CD14-positive monocyte (primary cell): ENCODE results near the gene CCDC141. TPM values are rescaled to one million over a fixed set of nuclear protein-coding genes. Genes with fewer than 3 reads are reported as not detected.

Experiments
- DNase-seq, 3 donors: peaks; one replicate each; pipeline ENCODE4 v3.0.0-alpha.2; 2011 to 2022
- H2AFZ ChIP-seq: 2 replicates; pipeline ENCODE4 v1.6.0; 2012; ENCODE audit warnings: mild to moderate bottlenecking, low read depth, low read length, inconsistent platforms; ENCODE audit not compliant: insufficient read depth, poor library complexity, severe bottlenecking
- H3K27ac ChIP-seq, 2 donors: 1 replicate in 1 of 2; 2 replicates in 1 of 2; pipeline ENCODE4 v1.5.1; 2012 to 2013; ENCODE audit warnings: low read length in 2 of 2, control low read depth in 1 of 2, inconsistent platforms in 1 of 2, low read depth in 1 of 2, mild to moderate bottlenecking in 1 of 2
- H3K27me3 ChIP-seq, 2 donors: one replicate each; pipeline versions ENCODE4 v1.6.0 to v1.6.1; 2011 to 2013; ENCODE audit warnings: low read length in 2 of 2; ENCODE audit not compliant: control insufficient read depth in 2 of 2, insufficient read depth in 2 of 2
- H3K36me3 ChIP-seq, 2 donors: replicated peaks in 1 of 2; 1 replicate in 1 of 2; 2 replicates in 1 of 2; pipeline versions ENCODE4 v1.5.1 to v1.6.1; 2012 to 2013; ENCODE audit warnings: low read length in 2 of 2, control low read depth in 1 of 2, inconsistent platforms in 1 of 2, mild to moderate bottlenecking in 1 of 2; ENCODE audit not compliant: insufficient read depth in 2 of 2, control insufficient read depth in 1 of 2
- H3K4me1 ChIP-seq, 2 donors: 1 replicate in 1 of 2; 2 replicates in 1 of 2; pipeline versions ENCODE4 v1.5.1 to v1.6.1; 2012 to 2013; ENCODE audit warnings: low read length in 2 of 2, control low read depth in 1 of 2, inconsistent platforms in 1 of 2, mild to moderate bottlenecking in 1 of 2, moderate library complexity in 1 of 2; ENCODE audit not compliant: insufficient read depth in 2 of 2, control insufficient read depth in 1 of 2
- H3K4me2 ChIP-seq: replicated peaks from 2 replicates; pipeline ENCODE3; 2012; ENCODE audit warnings: low read length, moderate library complexity, mild to moderate bottlenecking; ENCODE audit not compliant: poor library complexity, severe bottlenecking; ENCODE audit errors: extremely low read depth
- H3K4me3 ChIP-seq, 3 experiments: fragments of 200-600 bp in 1 of 3; sonication (generic) in 1 of 3; replicated peaks in 1 of 3; 1 replicate in 2 of 3; 2 replicates in 1 of 3; pipeline ENCODE4 v1.5.1; 2011 to 2013; ENCODE audit warnings: low read length in 3 of 3, mild to moderate bottlenecking in 3 of 3, control low read depth in 2 of 3, low read depth in 2 of 3, inconsistent platforms in 1 of 3, moderate library complexity in 1 of 3
- H3K79me2 ChIP-seq: 2 replicates; pipeline ENCODE4 v1.6.0; 2012; ENCODE audit warnings: mild to moderate bottlenecking, control low read depth, inconsistent platforms, low read length, moderate library complexity; ENCODE audit not compliant: insufficient read depth
- H3K9ac ChIP-seq: 2 replicates; pipeline ENCODE4 v1.6.0; 2017; ENCODE audit warnings: low read length, mild to moderate bottlenecking; ENCODE audit not compliant: insufficient read depth, poor library complexity, severe bottlenecking
- H3K9me3 ChIP-seq, 2 donors: replicated peaks in 1 of 2; 1 replicate in 1 of 2; 2 replicates in 1 of 2; pipeline versions ENCODE4 v1.5.1 to v1.6.1; 2012 to 2013; ENCODE audit warnings: low read length in 2 of 2, control low read depth in 1 of 2; ENCODE audit not compliant: control insufficient read depth in 1 of 2, insufficient read depth in 1 of 2
- H4K20me1 ChIP-seq: 2 replicates; pipeline ENCODE4 v1.6.0; 2012; ENCODE audit warnings: mild to moderate bottlenecking, low read length, control low read depth, moderate library complexity; ENCODE audit not compliant: insufficient read depth
- H3K27ac Mint-ChIP-seq, 7 donors: one replicate each; pipeline ENCODE4 v1.8.0; 2020; ENCODE audit warnings: mild to moderate bottlenecking in 7 of 7, mixed read lengths in 7 of 7, moderate library complexity in 6 of 7, inconsistent platforms in 2 of 7
- H3K27me3 Mint-ChIP-seq, 3 donors: one replicate each; pipeline ENCODE4 v1.8.0; 2021 to 2022; ENCODE audit warnings: low read depth in 3 of 3, mild to moderate bottlenecking in 3 of 3, mixed read lengths in 3 of 3, moderate library complexity in 3 of 3, inconsistent platforms in 1 of 3
- H3K36me3 Mint-ChIP-seq, 2 donors: one replicate each; pipeline ENCODE4 v1.8.0; 2020; ENCODE audit warnings: mixed read lengths in 2 of 2, inconsistent platforms in 1 of 2, mild to moderate bottlenecking in 1 of 2
- H3K4me1 Mint-ChIP-seq: one replicate; pipeline ENCODE4 v1.8.0; 2020; ENCODE audit warnings: mild to moderate bottlenecking, mixed read lengths
- H3K4me3 Mint-ChIP-seq, 2 donors: one replicate each; pipeline ENCODE4 v1.8.0; 2020; ENCODE audit warnings: mild to moderate bottlenecking in 2 of 2, mixed read lengths in 2 of 2, moderate library complexity in 1 of 2
- H3K9me3 Mint-ChIP-seq, 7 donors: one replicate each; pipeline ENCODE4 v1.8.0; 2020 to 2022; ENCODE audit warnings: mixed read lengths in 7 of 7, mild to moderate bottlenecking in 6 of 7, moderate library complexity in 6 of 7, inconsistent platforms in 2 of 7
- CTCF ChIP-seq: fragments of 200-600 bp; IDR thresholded peaks from one replicate; pipeline ENCODE4 v1.8.0; 2022; ENCODE audit warnings: antibody characterized with exemption, mild to moderate bottlenecking
- WGBS: methylation state at CpG from one replicate; pipeline ENCODE4 v1.1.5; 2013; ENCODE audit warnings: missing lambda C conversion rate; ENCODE audit not compliant: insufficient coverage; 5-methylcytosine and 5-hydroxymethylcytosine counted together
- intact Hi-C, 2 donors: fragments of 100-400 bp; cut with micrococcal nuclease; formaldehyde crosslinking; loops; one replicate each; pipeline versions ENCODE4 v1.15.0 to v1.15.1; 2023
- polyA plus RNA-seq, 3 donors: library from polyadenylated mRNA; depleted of rRNA in 1 of 3; unstranded in 2 of 3; stranded (reverse) in 1 of 3; fragments of 300-500 nt in 2 of 3; fragments of >200 nt in 1 of 3; fragmentation: Illumina TruSeq in 2 of 3; gene quantifications; 1 replicate in 2 of 3; 2 replicates in 1 of 3; pipeline ENCODE4 v1.2.3, GENCODE V29; 2012 to 2021

Gene CCDC141
- polyA plus RNA-seq, 3 donors: not detected

- no peak overlapping the region for H3K9ac ChIP-seq
- peaks cover 11 to 21% of the 10 kb centered on the region in 2 donors for H3K4me1 ChIP-seq
- Mint-ChIP-seq H3K4me3 (no peak overlapping the region), H3K4me1 (peaks cover 24% of the 10 kb centered on the region), H3K27ac (no peak overlapping the region), H3K9me3 (no peaks in the 10 kb centered on the region), H3K27me3 (peaks cover 0 to 1% (median 0%) of the 10 kb centered on the region in 3 donors), H3K36me3 (no peaks in the 10 kb centered on the region)
- intact Hi-C loops: no loop called here
- no peak for DNase-seq
- H3K4me3 ChIP-seq: no peak overlapping the region
- H2AFZ ChIP-seq: no peak overlapping the region
- no peaks in the 10 kb centered on the region for H3K27me3 ChIP-seq
- H3K4me2 ChIP-seq: no peak overlapping the region
- H3K27ac ChIP-seq: no peak overlapping the region
- no peaks in the 10 kb centered on the region for H3K36me3 ChIP-seq
- H3K9me3 ChIP-seq: no peaks in the 10 kb centered on the region
- no peaks in the 10 kb centered on the region for H3K79me2 ChIP-seq
- no CpG with 5 or more reads among the region's 2 CpGs for WGBS
- no peak for TF ChIP-seq CTCF
- no peaks in the 10 kb centered on the region for H4K20me1 ChIP-seq
These were observed 138.9 kb downstream of the CCDC141 start for GRCh38 chr2:178911039-178911438.

GRCh38 chr2:178910005-178910404, 139.9 kb downstream of the CCDC141 start:
- no peaks in the 10 kb centered on the region for H3K79me2 ChIP-seq
- H3K9me3 Mint-ChIP-seq: no peaks in the 10 kb centered on the region
- no peak overlapping the region for H3K4me2 ChIP-seq
- H3K27me3 ChIP-seq: no peaks in the 10 kb centered on the region
- H3K27ac Mint-ChIP-seq: no peak overlapping the region
- no peak overlapping the region for H2AFZ ChIP-seq
- peaks cover 24% of the 10 kb centered on the region for H3K4me1 Mint-ChIP-seq
- H3K27me3 Mint-ChIP-seq: peaks cover 0 to 1% (median 0%) of the 10 kb centered on the region in 3 donors
- DNase-seq: no peak
- intact Hi-C loops: no loop called here
- H3K9ac ChIP-seq: no peak overlapping the region
- peaks cover 11 to 21% of the 10 kb centered on the region in 2 donors for H3K4me1 ChIP-seq
- H3K9me3 ChIP-seq: no peaks in the 10 kb centered on the region
- no peak for TF ChIP-seq CTCF
- no peak overlapping the region for H3K27ac ChIP-seq
- H3K36me3 ChIP-seq: no peaks in the 10 kb centered on the region
- no peak overlapping the region for H3K4me3 ChIP-seq
- no peak overlapping the region for H3K4me3 Mint-ChIP-seq
- no CpG with 5 or more reads among the region's 5 CpGs for WGBS
- no peaks in the 10 kb centered on the region for H3K36me3 Mint-ChIP-seq
- H4K20me1 ChIP-seq: no peaks in the 10 kb centered on the region
